K562 (cell line): ENCODE measurements around the gene ERCC6. TPM values are rescaled to one million over a fixed set of nuclear protein-coding genes. Genes with fewer than 3 reads are reported as not detected.

Experiments
- ATAC-seq: fragments of 200-7000 bp; cut with Tn5 transposase; 3 replicates; pipeline ENCODE4 v1.9.1; 2020; ENCODE audit warnings: moderate library complexity
- BruUV-seq: library from RNA; stranded (reverse); fragments of 400-500 nt; replicated peaks from 2 replicates; lab custom pipeline; 2021; lab: Mats Ljungman, UMichigan
- CTCF ChIA-PET: fragments of 300-600 bp; formaldehyde crosslinking; extraction: SDS; loops from one replicate; lab custom pipeline; 2021; ENCODE audit warnings: low intra/inter-chr PET ratio; lab: Yijun Ruan, JAX
- POLR2A ChIA-PET: fragments of 300-600, 350-650 bp; sonication (Branson Sonifier 250); formaldehyde crosslinking; extraction: SDS; loops from one replicate; lab custom pipeline; 2021; ENCODE audit warnings: antibody characterized with exemption, inconsistent platforms; lab: Yijun Ruan, JAX
- DNase-seq, 4 experiments: peaks; one replicate each; pipeline versions ENCODE4 v3.0.0 to v3.0.0-alpha.2; 2011 to 2018; ENCODE audit warnings: low spot score in 3 of 4, mixed read lengths in 3 of 4; ENCODE audit errors: extremely low read depth in 1 of 4
- FAIRE-seq: peaks from 2 replicates; lab custom pipeline; 2011; peaks lifted over from hg19 to GRCh38; lab: Jason Lieb, UNC
- H2AFZ ChIP-seq: 2 replicates; pipeline ENCODE4 v1.6.0; 2011; ENCODE audit warnings: low read depth, low read length, control low read depth, inconsistent platforms
- H3K27ac ChIP-seq: fragments of 200-600 bp; 3 replicates; pipeline ENCODE4 v1.8.0; 2011; ENCODE audit warnings: low read depth, mild to moderate bottlenecking, control low read depth, inconsistent platforms, low read length, moderate library complexity, mixed read lengths; ENCODE audit errors: extremely low read depth
- H3K27me3 ChIP-seq, 2 experiments: fragments of 300-600 bp in 1 of 2; 2 replicates in 1 of 2; 3 replicates in 1 of 2; pipeline versions ENCODE4 v1.6.0 to v1.8.0; 2011; ENCODE audit warnings: inconsistent platforms in 2 of 2, low read length in 2 of 2, mild to moderate bottlenecking in 1 of 2, mixed read lengths in 1 of 2, moderate library complexity in 1 of 2; ENCODE audit not compliant: control insufficient read depth in 2 of 2, insufficient read depth in 2 of 2
- H3K36me3 ChIP-seq: fragments of 300-600 bp; 3 replicates; pipeline ENCODE4 v1.8.0; 2011; ENCODE audit warnings: mild to moderate bottlenecking, low read length, inconsistent platforms; ENCODE audit not compliant: control insufficient read depth, insufficient read depth
- H3K4me1 ChIP-seq, 2 experiments: fragments of 200-600 bp in 1 of 2; replicated peaks in 1 of 2; 2 replicates in 1 of 2; 3 replicates in 1 of 2; pipeline versions ENCODE4 v1.5.1 to v1.8.0; 2011; ENCODE audit warnings: inconsistent platforms in 2 of 2, low read length in 2 of 2, mild to moderate bottlenecking in 1 of 2, mixed read lengths in 1 of 2, moderate library complexity in 1 of 2; ENCODE audit not compliant: control insufficient read depth in 2 of 2, insufficient read depth in 2 of 2
- H3K4me2 ChIP-seq: 2 replicates; pipeline ENCODE4 v1.6.1; 2011; ENCODE audit warnings: low read length, control low read depth, inconsistent platforms, mixed read lengths; ENCODE audit not compliant: insufficient read depth
- H3K4me3 ChIP-seq: fragments of 200-600 bp; sonication (generic), shearing (Covaris generic); 2 replicates; pipeline ENCODE4 v1.5.1; 2016; ENCODE audit warnings: control low read depth, inconsistent platforms
- H3K79me2 ChIP-seq: fragments of 200-600 bp; 3 replicates; pipeline ENCODE4 v1.8.0; 2011; ENCODE audit warnings: low read length, inconsistent platforms; ENCODE audit not compliant: control insufficient read depth, insufficient read depth
- H3K9ac ChIP-seq, 2 experiments: 2 replicates each; pipeline versions ENCODE4 v1.6.0 to v1.6.1; 2011; ENCODE audit warnings: low read depth in 2 of 2, low read length in 2 of 2, control low read depth in 1 of 2, inconsistent platforms in 1 of 2, mild to moderate bottlenecking in 1 of 2, mixed read lengths in 1 of 2; ENCODE audit not compliant: insufficient read depth in 1 of 2
- H3K9me1 ChIP-seq: one replicate; pipeline ENCODE4 v1.6.0; 2011; ENCODE audit warnings: inconsistent platforms, mild to moderate bottlenecking, low read length, moderate library complexity; ENCODE audit not compliant: control insufficient read depth, insufficient read depth
- H3K9me3 ChIP-seq: replicated peaks from 2 replicates; pipeline ENCODE4 v1.5.1; 2011; ENCODE audit warnings: low read depth, low read length, inconsistent platforms; ENCODE audit not compliant: control insufficient read depth, insufficient read depth
- H4K20me1 ChIP-seq: replicated peaks from 2 replicates; pipeline ENCODE4 v1.6.1; 2011; ENCODE audit warnings: low read length, inconsistent platforms, mixed read lengths; ENCODE audit not compliant: control insufficient read depth, insufficient read depth
- ASH1L ChIP-seq: fragments of 450-650 bp; IDR thresholded peaks from 2 replicates; pipeline ENCODE4 v1.6.1; 2018; ENCODE audit warnings: borderline replicate concordance, mild to moderate bottlenecking, low read depth; ENCODE audit not compliant: partially characterized antibody
- BMI1 ChIP-seq: fragments of 150-350 bp; IDR thresholded peaks from 2 replicates; pipeline ENCODE4 v1.6.1; 2014; ENCODE audit warnings: low read length
- DACH1 ChIP-seq: fragments of 450-650 bp; IDR thresholded peaks from 2 replicates; pipeline ENCODE4 v1.6.1; 2018; ENCODE audit not compliant: partially characterized antibody
- FOSL1 ChIP-seq: fragments of 200-800 bp; sonication (Bioruptor generic); conservative IDR thresholded peaks from 2 replicates; pipeline ENCODE4 v1.6.1; 2016; ENCODE audit warnings: missing genetic modification characterization, missing compliant biosample characterization
- GATAD2A ChIP-seq: fragments of 450-650 bp; IDR thresholded peaks from 2 replicates; pipeline ENCODE4 v1.6.1; 2017
- HCFC1 ChIP-seq: IDR thresholded peaks from 2 replicates; pipeline ENCODE4 v1.6.1; 2012; ENCODE audit warnings: low read depth, low read length, improper control_type of control experiment
- HDAC3 ChIP-seq: fragments of 450-650 bp; IDR thresholded peaks from 2 replicates; pipeline ENCODE4 v1.6.1; 2018; ENCODE audit warnings: borderline replicate concordance, mild to moderate bottlenecking, moderate library complexity; ENCODE audit not compliant: partially characterized antibody
- HLTF ChIP-seq: fragments of 450-650 bp; IDR thresholded peaks from 2 replicates; pipeline ENCODE4 v1.6.1; 2016
- HMBOX1 ChIP-seq: sonication (generic); IDR thresholded peaks from 2 replicates; pipeline ENCODE4 v1.6.1; 2016
- MAFG ChIP-seq: fragments of 450-650 bp; conservative IDR thresholded peaks from 2 replicates; pipeline ENCODE4 v1.6.1; 2016; ENCODE audit warnings: missing genetic modification characterization, missing compliant biosample characterization
- TARDBP ChIP-seq: fragments of 450-650 bp; IDR thresholded peaks from 2 replicates; pipeline ENCODE4 v1.6.1; 2016
- TFAP4 ChIP-seq: sonication (generic); formaldehyde crosslinking; IDR thresholded peaks from 2 replicates; pipeline ENCODE4 v1.8.0; 2022; ENCODE audit warnings: missing genetic modification reagents, mild to moderate bottlenecking, moderate library complexity, borderline replicate concordance
- ZBTB2 ChIP-seq: fragments of 450-650 bp; IDR thresholded peaks from 2 replicates; pipeline ENCODE4 v1.6.1; 2016; ENCODE audit warnings: antibody characterized with exemption
- ZNF584 ChIP-seq: fragments of 200-800 bp; sonication (Bioruptor generic); IDR thresholded peaks from 2 replicates; pipeline ENCODE4 v1.6.1; 2016; ENCODE audit warnings: low read depth, mild to moderate bottlenecking, missing genetic modification characterization, missing compliant biosample characterization
- ZNF695 ChIP-seq: fragments of 450-650 bp; formaldehyde crosslinking; IDR thresholded peaks from 2 replicates; pipeline ENCODE4 v1.4.0; 2020; ENCODE audit warnings: mild to moderate bottlenecking, moderate library complexity
- WGBS: fragments of 100-300 bp; shearing (Covaris generic); methylation state at CpG from one replicate; pipeline ENCODE4 v1.1.6; 2016; ENCODE audit warnings: low coverage, mixed read lengths; ENCODE audit not compliant: insufficient coverage; ENCODE audit errors: missing lambda C conversion rate; 5-methylcytosine and 5-hydroxymethylcytosine counted together
- in situ Hi-C: fragments of 300-500 bp; cut with MboI; formaldehyde crosslinking; loops from 4 replicates; pipeline ENCODE4 v1.15.0; 2018; ENCODE audit warnings: inconsistent platforms, mixed read lengths
- intact Hi-C: fragments of 100-400 bp; cut with micrococcal nuclease; formaldehyde crosslinking; loops from 2 replicates; pipeline ENCODE4 v1.14.2; 2022
- polyA plus RNA-seq, 8 experiments: library from polyadenylated mRNA; depleted of rRNA in 4 of 8; stranded (reverse) in 5 of 8; unstranded in 3 of 8; fragments of >200 nt; fragmentation: Nextera tagmentation in 2 of 8; fragmentation: Illumina TruSeq in 1 of 8; extraction: Ambion mirVana in 2 of 8; extraction: Trizol in 1 of 8; gene quantifications; 2 replicates each; pipeline versions ENCODE4 v1.2.1 to v1.2.3, GENCODE V29; 2011 to 2014; ENCODE audit warnings: inconsistent platforms in 1 of 8, missing spikeins in 1 of 8
- total RNA-seq, 7 experiments: library from RNA; depleted of rRNA in 6 of 7; stranded (reverse); fragments of >200 nt in 6 of 7; fragmentation: Illumina TruSeq in 2 of 7; extraction: Trizol in 2 of 7; gene quantifications; 2 replicates each; pipeline versions ENCODE4 v1.2.1 to v1.2.3, GENCODE V29; 2011 to 2021; ENCODE audit warnings: low replicate concordance in 1 of 7

Gene ERCC6
- total and polyA plus RNA-seq, 9 of the 15 experiments (the other 6 are each of a cell fraction or from before 2014, with no cell fraction given), result 7.8 to 17.7 (median 11.8) TPM

GRCh38 chr10:49552277-49552676 lies 13.4 kb upstream of the ERCC6 start (continued):
- TF ChIP-seq ZBTB2, result no peak
- TF ChIP-seq MAFG (tag), result no peak
- TF ChIP-seq GATAD2A, result no peak
- TF ChIP-seq ZNF584 (CRISPR knock-in tag), result no peak
- TF ChIP-seq BMI1, result no peak
- no peak for TF ChIP-seq TARDBP
- TF ChIP-seq ZNF695, result no peak
- no peak for TF ChIP-seq ASH1L
- TF ChIP-seq TFAP4 (CRISPR knock-in tag), result no peak
- TF ChIP-seq, all 486 proteins: peak for 0

- Histone ChIP-seq H3K27me3 (no peaks in the 10 kb centered on the region; a peak in 1 of 5 replicates), H3K4me2 (no peak overlapping the region), H3K4me1 (no peaks in the 10 kb centered on the region), H4K20me1 (no peaks in the 10 kb centered on the region), H3K36me3 (no peaks in the 10 kb centered on the region), H3K9ac (no peak overlapping the region), H3K9me1 (no peaks in the 10 kb centered on the region), H3K27ac (no peak overlapping the region), H2AFZ (no peak overlapping the region), H3K79me2 (no peaks in the 10 kb centered on the region), H3K9me3 (no peaks in the 10 kb centered on the region), H3K4me3 (no peak overlapping the region)
- ATAC-seq (peak; percentile 52; the same call in 1 of the 3 replicates), DNase-seq (no peak), FAIRE-seq (no peak)
- 2% methylated on average over 3 of the region's 4 CpGs for WGBS
- BruUV-seq, result no TSS peak
- POLR2A ChIA-PET, result no interaction called here
- CTCF ChIA-PET, result no interaction called here
- in situ Hi-C loops, result no loop called here
- intact Hi-C loops, result no loop called here
- TF ChIP-seq HMBOX1 (0 out of 2 replicates have a peak, but pooled peaks have one; percentile 11), HDAC3 (no peak), FOSL1 (peak; percentile 79), HCFC1 (no peak), DACH1 (no peak), HLTF (no peak)
Observed at GRCh38 chr10:49550563-49550962, 11.6 kb upstream of the ERCC6 start.
